Activated T-helper 2 cell treated with anti-CD3 and anti-CD28 coated beads, Interferon-gamma antibody, Interleukin-2, Interleukin-4, amounts not matched to agents 10 μg/mL and 5 μg/mL and 100 μg/mL, durations not matched to agents 14 hours and 24 hours and 36 hours (primary cell): ENCODE data around the gene DIS3L. TPM values are rescaled to one million over a fixed set of nuclear protein-coding genes. Genes with fewer than 3 reads are reported as not detected.
"Not testable (repeated sequence)": the region's sequence is repeated elsewhere in the genome, so short reads cannot be mapped to it uniquely, and the experiment has no call there.

Experiments
- DNase-seq: peaks from one replicate; pipeline ENCODE4 v3.0.0; 2021; ENCODE audit warnings: low spot score
- H3K27ac Mint-ChIP-seq: one replicate; pipeline ENCODE4 v1.8.0; 2021; ENCODE audit warnings: mixed read lengths
- H3K27me3 Mint-ChIP-seq: one replicate; pipeline ENCODE4 v1.8.0; 2021; ENCODE audit warnings: low read depth, mixed read lengths
- H3K36me3 Mint-ChIP-seq: one replicate; pipeline ENCODE4 v1.8.0; 2021; ENCODE audit warnings: low read depth, mixed read lengths
- H3K4me1 Mint-ChIP-seq: one replicate; pipeline ENCODE4 v1.8.0; 2021; ENCODE audit warnings: low read depth, mixed read lengths
- H3K4me3 Mint-ChIP-seq: one replicate; pipeline ENCODE4 v1.8.0; 2021; ENCODE audit warnings: low read depth, mild to moderate bottlenecking, moderate library complexity, mixed read lengths
- H3K9me3 Mint-ChIP-seq: one replicate; pipeline ENCODE4 v1.8.0; 2021; ENCODE audit warnings: mixed read lengths
- intact Hi-C: fragments of 100-400 bp; cut with micrococcal nuclease; formaldehyde crosslinking; loops from one replicate; pipeline ENCODE4 v1.15.1; 2023
- total RNA-seq: library from RNA; stranded (reverse); gene quantifications from 2 replicates; pipeline ENCODE4 v1.2.3, GENCODE V29; 2022

The DIS3L gene
- total RNA-seq, 1 donor from 2014 or later = 49.8 TPM

GRCh38 chr15:66359740-66360139, 66.4 kb downstream of the DIS3L start:
- Mint-ChIP-seq H3K36me3 (peaks cover 8% of the 10 kb centered on the region), H3K27ac (no peak overlapping the region), H3K4me3 (no peak overlapping the region), H3K4me1 (peaks cover 15% of the 10 kb centered on the region), H3K27me3 (no peaks in the 10 kb centered on the region), H3K9me3 (no peaks in the 10 kb centered on the region)
- DNase-seq = no peak
- intact Hi-C loops = no loop called here

- DNase-seq, intact Hi-C loops, H3K27ac Mint-ChIP-seq: not testable (repeated sequence)
Observed at GRCh38 chr15:66361745-66362460, 68.5 kb downstream of the DIS3L start.

GRCh38 chr15:66362776-66363175, 69.4 kb downstream of the DIS3L start:
- Mint-ChIP-seq H3K36me3 (no peaks in the 10 kb centered on the region), H3K27ac (no peak overlapping the region), H3K4me3 (no peak overlapping the region), H3K9me3 (no peaks in the 10 kb centered on the region), H3K27me3 (no peaks in the 10 kb centered on the region), H3K4me1 (peaks cover 2% of the 10 kb centered on the region)
- DNase-seq = no peak
- intact Hi-C loops = no loop called here

More at GRCh38 chr15:66361745-66362460, 68.5 kb downstream of the DIS3L start:
- not testable (repeated sequence) for H3K4me1 Mint-ChIP-seq, H3K4me3 Mint-ChIP-seq, H3K9me3 Mint-ChIP-seq, H3K36me3 Mint-ChIP-seq, H3K27me3 Mint-ChIP-seq

GRCh38 chr15:66364944-66365528, 71.7 kb downstream of the DIS3L start:
- Mint-ChIP-seq H3K4me1 (peaks cover 8% of the 10 kb centered on the region), H3K27me3 (no peaks in the 10 kb centered on the region), H3K9me3 (no peaks in the 10 kb centered on the region), H3K4me3 (no peak overlapping the region), H3K27ac (no peak overlapping the region), H3K36me3 (no peaks in the 10 kb centered on the region)
- intact Hi-C loops = no loop called here
- no peak for DNase-seq

- peak overlapping the region; percentile 73 for H3K4me3 Mint-ChIP-seq
- H3K9me3 Mint-ChIP-seq = peaks cover 3% of the 10 kb centered on the region
- peak overlapping the region; percentile 97 for H3K27ac Mint-ChIP-seq
- intact Hi-C loops = loop anchor here (1.0 kb wide), 2 partner anchors 14 to 16 kb away; partner anchors contain the start of genes MAP2K1 and TIPIN
- H3K36me3 Mint-ChIP-seq = peaks cover 3% of the 10 kb centered on the region
- H3K27me3 Mint-ChIP-seq = no peaks in the 10 kb centered on the region
- peaks cover 19% of the 10 kb centered on the region for H3K4me1 Mint-ChIP-seq
- DNase-seq = peak; percentile 20
Observed at GRCh38 chr15:66369773-66370651, 76.6 kb downstream of the DIS3L start.

GRCh38 chr15:66374179-66374578, 80.8 kb downstream of the DIS3L start:
- no peaks in the 10 kb centered on the region for H3K27me3 Mint-ChIP-seq
- no peak for DNase-seq
- no peak overlapping the region for H3K4me3 Mint-ChIP-seq
- peaks cover 4% of the 10 kb centered on the region for H3K9me3 Mint-ChIP-seq
- intact Hi-C loops = no loop called here
- peaks cover 3% of the 10 kb centered on the region for H3K36me3 Mint-ChIP-seq
- H3K27ac Mint-ChIP-seq = no peak overlapping the region
- H3K4me1 Mint-ChIP-seq = peaks cover 19% of the 10 kb centered on the region

- no peak for DNase-seq
- H3K9me3 Mint-ChIP-seq = peaks cover 4% of the 10 kb centered on the region
- H3K4me3 Mint-ChIP-seq = no peak overlapping the region
- H3K27me3 Mint-ChIP-seq = no peaks in the 10 kb centered on the region
- intact Hi-C loops = no loop called here
- H3K36me3 Mint-ChIP-seq = peaks cover 6% of the 10 kb centered on the region
- no peaks in the 10 kb centered on the region for H3K4me1 Mint-ChIP-seq
- H3K27ac Mint-ChIP-seq = no peak overlapping the region
Observed at GRCh38 chr15:66378814-66379430, 85.6 kb downstream of the DIS3L start.

- intact Hi-C loops, H3K4me1 Mint-ChIP-seq, H3K27me3 Mint-ChIP-seq, H3K27ac Mint-ChIP-seq, H3K4me3 Mint-ChIP-seq, H3K9me3 Mint-ChIP-seq, DNase-seq: not testable (repeated sequence)
- H3K36me3 Mint-ChIP-seq = peaks cover 10% of the 10 kb centered on the region
Observed at GRCh38 chr15:66381376-66381775, 88.0 kb downstream of the DIS3L start.

Other genes starting within 250 kb of the DIS3L start
- not detected in 2 replicates for gene MEGF11, start 39.8 kb upstream of the DIS3L start, total RNA-seq
- 42.4 and 43.3 TPM in 2 replicates for gene TIPIN, start 63.1 kb downstream of the DIS3L start, total RNA-seq
- 107 and 111 TPM in 2 replicates for gene MAP2K1, start 93.3 kb downstream of the DIS3L start, total RNA-seq
- 23.2 and 23.9 TPM in 2 replicates for gene SNAPC5, start 204.2 kb downstream of the DIS3L start, total RNA-seq
- 3,297 and 3,363 TPM in 2 replicates for gene RPL4, start 211.3 kb downstream of the DIS3L start, total RNA-seq
- gene ZWILCH, start 211.8 kb downstream of the DIS3L start, total RNA-seq = 33.0 and 34.5 TPM in 2 replicates